Measurements from ENCODE around the gene LRRC3. TPM values are rescaled to one million over a fixed set of nuclear protein-coding genes. Genes with fewer than 3 reads are reported as not detected.
A peak's percentile ranks its signal among the peaks of the same experiment; 100 is the strongest.
"Not testable (repeated sequence)": the region's sequence is repeated elsewhere in the genome, so short reads cannot be mapped to it uniquely, and the experiment has no call there.

LRRC3 gene, protein sequence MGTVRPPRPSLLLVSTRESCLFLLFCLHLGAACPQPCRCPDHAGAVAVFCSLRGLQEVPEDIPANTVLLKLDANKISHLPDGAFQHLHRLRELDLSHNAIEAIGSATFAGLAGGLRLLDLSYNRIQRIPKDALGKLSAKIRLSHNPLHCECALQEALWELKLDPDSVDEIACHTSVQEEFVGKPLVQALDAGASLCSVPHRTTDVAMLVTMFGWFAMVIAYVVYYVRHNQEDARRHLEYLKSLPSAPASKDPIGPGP
- 2.7 TPM for total RNA-seq
- long read RNA-seq, full-length matches to known transcripts = 5 of 6 reads
- long read RNA-seq, partial matches to known transcripts = 0 of 6 reads
- long read RNA-seq, other reads (novel, unspliced or antisense) = 1 of 6 reads

GRCh38 chr21:44454747-44455523, at the start of gene LRRC3:
Gene LRRC3, plus strand, starts transcription at chr21:44455510. Its CDS starts 1,135 bp downstream, at chr21:44456645.
- intact Hi-C loops (cut with DNase I) = no loop called here
- peak; percentile 90 for ATAC-seq (ENCODE audit: poor library complexity)
- DNase-seq = peak; percentile 92

- ATAC-seq (ENCODE audit: poor library complexity) (no peak), DNase-seq (no peak)
- intact Hi-C loops (cut with DNase I) = no loop called here
Observed at GRCh38 chr21:44405948-44406872, 49.1 kb upstream of the LRRC3 start.

DNA sequence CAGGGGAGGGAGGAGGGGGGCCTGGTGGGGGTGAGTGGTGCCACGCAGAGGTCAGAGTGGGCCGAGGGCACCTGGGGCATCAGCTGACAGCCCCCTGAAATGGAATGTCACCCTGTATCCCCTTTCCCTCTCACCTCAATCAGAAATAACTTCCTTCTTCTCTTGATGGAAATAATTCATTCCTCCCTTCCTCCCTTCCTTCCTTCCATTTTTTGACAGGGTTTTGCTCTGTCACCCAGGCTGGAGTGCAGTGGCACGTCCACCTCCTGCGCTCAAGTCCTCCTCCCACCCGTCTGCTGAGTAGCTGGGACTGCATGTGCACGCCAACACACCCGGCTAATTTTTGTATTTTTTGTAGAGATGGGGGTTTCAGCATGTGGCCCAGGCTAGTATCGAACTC, 48.4 kb upstream of the LRRC3 start:
- intact Hi-C loops (cut with DNase I) = no loop called here
- ATAC-seq (ENCODE audit: poor library complexity) (no peak), DNase-seq (no peak)

GRCh38 chr21:44407493-44407892, 47.8 kb upstream of the LRRC3 start:
- intact Hi-C loops (cut with DNase I) = no loop called here
- DNase-seq = no peak
- ATAC-seq (ENCODE audit: poor library complexity) = no peak

DNA sequence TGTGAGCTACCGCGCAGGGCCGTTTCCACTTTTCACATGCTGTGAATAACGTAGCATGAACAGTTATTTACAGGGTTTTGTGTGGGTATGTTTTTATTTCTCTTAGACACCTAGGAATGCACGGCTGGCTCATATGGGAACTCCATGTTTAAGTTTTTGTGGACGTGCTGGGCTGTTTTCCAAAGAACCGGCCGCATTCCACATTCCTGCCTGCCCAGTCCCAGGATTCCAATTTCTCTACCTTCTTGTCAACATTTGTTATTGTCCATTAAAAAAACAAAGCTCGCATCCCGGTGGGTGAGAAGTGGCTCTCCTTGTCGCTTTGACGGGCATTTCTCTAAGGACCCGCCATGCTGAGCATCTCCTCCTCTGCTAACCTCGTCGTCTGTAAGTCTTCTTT, 47.1 kb upstream of the LRRC3 start:
- intact Hi-C loops (cut with DNase I) = no loop called here
- DNase-seq = no peak
- no peak for ATAC-seq (ENCODE audit: poor library complexity)

- intact Hi-C loops (cut with DNase I) = no loop called here
- peak; percentile 31 for DNase-seq
- ATAC-seq (ENCODE audit: poor library complexity) = no peak
Observed at GRCh38 chr21:44413566-44414290, 41.6 kb upstream of the LRRC3 start.

DNA sequence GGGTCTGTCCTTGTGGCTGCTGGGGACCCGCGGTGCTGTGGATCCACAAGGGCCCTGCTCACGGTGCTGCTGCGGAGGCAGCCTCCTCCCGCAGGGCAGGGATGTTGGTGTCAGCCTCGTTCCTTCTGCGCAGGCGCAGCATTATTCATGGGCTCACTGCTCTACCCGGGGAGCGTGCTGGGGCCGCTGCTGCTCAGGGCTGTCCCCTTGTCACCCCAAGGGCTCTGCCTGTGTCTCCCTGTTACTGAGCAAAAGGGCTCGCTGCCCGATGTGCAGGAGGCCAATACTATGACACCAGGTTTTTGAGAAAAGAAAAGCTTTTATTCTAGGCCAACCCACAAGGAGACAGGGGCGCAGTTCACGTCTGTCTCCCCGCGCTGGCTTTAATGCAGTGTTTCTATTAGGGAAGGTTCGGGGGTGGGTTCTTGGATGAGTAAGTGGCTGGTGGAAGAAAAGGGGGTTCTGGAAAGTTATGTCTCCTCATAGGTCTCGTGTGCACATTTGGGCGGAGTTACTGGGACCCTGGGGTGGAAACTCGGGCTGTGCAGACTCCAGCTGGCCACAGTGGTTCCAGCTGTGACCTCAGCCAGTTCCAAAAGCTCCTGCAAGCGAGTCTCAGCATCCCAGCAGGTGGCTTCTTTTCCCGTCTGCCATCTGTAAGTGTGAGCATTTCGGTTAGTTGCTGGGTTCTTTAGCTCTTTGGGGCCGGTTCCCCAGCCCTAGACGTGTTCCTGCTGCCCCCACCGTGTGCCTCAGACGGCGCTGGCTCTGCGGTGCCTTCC, 40.8 kb upstream of the LRRC3 start:
- DNase-seq (peak; percentile 13), ATAC-seq (ENCODE audit: poor library complexity) (no peak)
- intact Hi-C loops (cut with DNase I) = no loop called here

- DNase-seq = peak; percentile 22
- ATAC-seq (ENCODE audit: poor library complexity) = no peak
- intact Hi-C loops (cut with DNase I) = no loop called here
Observed at GRCh38 chr21:44415073-44416025, 40.0 kb upstream of the LRRC3 start.

DNA sequence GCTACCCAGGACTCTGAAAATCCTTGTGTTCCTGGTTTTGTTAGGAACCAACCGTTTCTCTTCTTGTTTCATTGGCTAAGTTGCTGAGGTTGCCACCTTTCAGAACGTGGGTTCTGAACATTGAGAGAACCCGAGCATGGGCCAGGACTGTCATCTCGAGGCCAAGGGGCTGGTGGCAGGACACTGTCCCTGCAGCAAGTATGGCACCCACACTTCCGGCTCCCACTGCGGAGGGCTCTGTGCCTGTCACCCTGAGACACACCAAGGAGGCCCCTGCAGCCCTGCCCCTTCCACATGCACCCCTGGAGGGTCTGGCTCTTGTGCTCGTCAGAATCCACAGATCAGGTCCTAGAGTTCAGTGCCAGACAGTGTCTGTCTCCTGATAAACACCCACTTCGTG, 39.1 kb upstream of the LRRC3 start:
- DNase-seq = peak; percentile 21
- intact Hi-C loops (cut with DNase I) = no loop called here
- no peak for ATAC-seq (ENCODE audit: poor library complexity)

DNA sequence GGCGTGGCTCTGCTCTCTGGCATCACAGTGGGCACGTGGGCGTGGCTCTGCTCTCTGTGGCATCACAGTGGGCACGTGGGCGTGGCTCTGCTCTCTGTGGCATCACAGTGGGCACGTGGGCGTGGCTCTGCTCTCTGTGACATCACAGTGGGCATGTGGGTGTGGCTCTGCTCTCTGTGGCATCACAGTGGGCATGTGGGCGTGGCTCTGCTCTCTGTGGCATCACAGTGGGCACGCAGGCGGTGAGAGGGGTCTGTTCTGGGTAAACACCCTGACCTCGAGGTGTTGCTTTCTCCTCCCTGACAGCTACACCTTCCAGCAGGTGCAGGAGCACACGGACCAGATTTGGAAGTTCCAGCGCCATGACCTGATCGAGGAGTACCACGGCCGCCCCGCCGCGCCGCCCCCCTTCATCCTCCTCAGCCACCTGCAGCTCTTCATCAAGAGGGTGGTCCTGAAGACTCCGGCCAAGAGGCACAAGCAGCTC, 37.6 kb upstream of the LRRC3 start:
- ATAC-seq (ENCODE audit: poor library complexity); intact Hi-C loops (cut with DNase I): not testable (repeated sequence)
- DNase-seq = peak; percentile 11

DNA sequence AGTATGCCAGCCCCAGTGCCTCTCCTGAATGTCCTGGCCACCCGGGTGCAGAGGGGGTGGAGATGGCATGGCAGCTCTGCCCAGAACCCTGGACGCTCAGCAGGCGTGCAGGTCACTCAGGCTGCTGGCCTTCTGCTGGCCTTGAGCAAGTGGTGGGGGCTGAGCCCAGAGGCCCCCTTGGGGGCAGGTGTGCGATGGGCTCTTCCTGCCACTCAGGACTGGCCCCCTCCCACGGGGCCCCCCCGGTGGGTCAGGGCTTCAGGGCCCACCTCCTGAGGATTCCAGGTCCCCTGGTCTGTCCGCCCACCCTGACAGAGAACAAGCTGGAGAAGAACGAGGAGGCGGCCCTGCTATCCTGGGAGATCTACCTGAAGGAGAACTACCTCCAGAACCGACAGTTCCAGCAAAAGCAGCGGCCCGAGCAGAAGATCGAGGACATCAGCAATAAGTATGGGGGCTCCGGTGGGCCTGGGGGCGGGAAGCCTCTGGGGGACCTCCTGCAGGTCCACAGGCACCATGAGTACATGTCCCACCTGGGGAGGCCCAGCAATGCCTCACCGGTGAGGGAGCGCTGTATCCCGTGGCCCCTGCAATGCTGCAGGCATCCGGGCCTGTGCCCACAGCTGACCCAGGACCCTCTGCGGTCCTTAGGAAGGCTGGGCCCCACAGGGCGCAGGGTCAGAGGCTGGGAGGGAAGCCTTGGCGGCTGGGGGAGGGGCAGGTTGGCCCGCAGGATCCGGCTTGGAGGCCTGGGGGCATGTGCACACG, 37.0 kb upstream of the LRRC3 start:
- DNase-seq (peak; percentile 30), ATAC-seq (ENCODE audit: poor library complexity) (no peak)
- intact Hi-C loops (cut with DNase I) = no loop called here

DNA sequence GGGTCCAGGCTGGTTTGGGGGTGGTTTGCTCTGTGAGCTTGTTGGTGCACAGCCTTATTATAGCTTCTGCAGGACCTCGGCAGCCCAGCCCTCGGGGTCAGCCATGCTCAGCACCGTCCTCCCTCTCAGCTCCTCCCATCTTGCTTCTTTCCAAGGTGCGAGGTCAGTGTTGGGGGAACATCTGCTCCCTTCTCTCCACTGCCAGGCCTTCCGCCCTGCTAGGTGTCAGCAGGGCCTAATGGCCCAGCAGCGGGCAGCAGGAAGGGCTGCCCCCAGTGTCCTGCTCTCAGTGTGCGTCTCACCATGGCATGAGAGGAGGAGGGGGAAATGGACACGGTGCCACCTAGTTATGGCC, 36.5 kb upstream of the LRRC3 start:
- intact Hi-C loops (cut with DNase I) = no loop called here
- ATAC-seq (ENCODE audit: poor library complexity) = no peak
- peak; percentile 6 for DNase-seq

DNA sequence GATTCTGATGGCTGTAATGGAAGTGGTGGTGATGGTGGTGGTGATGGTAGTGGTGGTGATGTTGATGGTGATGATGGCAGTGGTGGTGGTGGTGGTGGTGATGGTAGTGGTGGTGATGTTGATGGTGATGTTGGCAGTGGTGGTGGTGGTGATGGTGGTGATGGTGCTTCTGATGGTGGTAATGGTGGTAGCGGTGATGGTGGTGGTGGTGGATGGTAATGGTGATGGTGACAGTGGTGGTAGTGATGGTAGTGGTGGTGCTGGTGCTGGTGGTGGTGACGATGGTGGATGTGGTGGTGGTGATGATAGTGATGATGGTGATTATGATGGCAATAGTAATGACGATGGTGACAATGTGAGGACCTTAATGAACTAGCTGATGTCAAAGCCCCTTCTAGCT, 35.6 kb upstream of the LRRC3 start:
- intact Hi-C loops (cut with DNase I) = no loop called here
- peak; percentile 6 for DNase-seq
- no peak for ATAC-seq (ENCODE audit: poor library complexity)

DNA sequence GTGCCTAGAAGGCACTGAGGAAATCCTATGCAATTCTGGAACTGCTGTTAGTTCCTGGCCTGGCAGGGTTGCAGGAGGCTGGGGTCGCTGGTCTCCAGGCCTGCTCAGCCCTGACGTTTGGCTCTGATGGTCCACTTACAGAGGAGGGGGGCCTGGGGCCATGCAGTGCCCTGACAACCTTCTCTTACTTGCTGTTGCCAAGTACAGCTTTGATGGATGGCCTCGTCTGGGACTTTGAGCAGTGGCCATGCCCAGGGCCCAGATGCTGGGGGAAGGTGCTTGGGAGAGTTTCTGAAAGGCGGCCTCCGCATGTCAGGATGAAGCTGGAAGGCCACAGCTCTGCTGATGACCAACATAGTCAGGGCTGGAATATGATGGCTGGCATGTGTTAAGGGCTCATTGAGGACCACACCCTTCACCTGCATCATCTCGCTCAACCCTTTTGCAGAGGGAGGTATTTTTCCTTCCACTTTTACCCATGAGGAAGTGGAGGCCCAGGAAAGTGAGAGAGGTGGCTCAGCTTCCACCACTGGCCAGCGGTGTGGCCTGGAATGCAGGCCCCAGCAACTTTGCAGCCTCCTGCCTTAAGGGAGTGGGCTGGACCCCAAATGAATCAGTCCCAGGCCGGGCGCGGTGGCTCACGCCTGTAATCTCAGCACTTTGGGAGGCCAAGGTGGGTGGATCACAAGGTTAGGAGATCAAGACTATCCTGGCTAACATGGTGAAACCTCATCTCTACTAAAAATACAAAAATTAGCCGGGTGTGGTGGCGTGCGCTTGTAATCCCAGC, 34.7 kb upstream of the LRRC3 start:
- ATAC-seq (ENCODE audit: poor library complexity) = no peak
- peak; percentile 25 for DNase-seq
- intact Hi-C loops (cut with DNase I) = no loop called here

Measured in Right ventricle myocardium superior (tissue), 1 donor.